ENCODE measurements around the gene HERC3.
"Not testable (repeated sequence)": the region's sequence is repeated elsewhere in the genome, so short reads cannot be mapped to it uniquely, and the experiment has no call there.

HERC3 gene

DNA sequence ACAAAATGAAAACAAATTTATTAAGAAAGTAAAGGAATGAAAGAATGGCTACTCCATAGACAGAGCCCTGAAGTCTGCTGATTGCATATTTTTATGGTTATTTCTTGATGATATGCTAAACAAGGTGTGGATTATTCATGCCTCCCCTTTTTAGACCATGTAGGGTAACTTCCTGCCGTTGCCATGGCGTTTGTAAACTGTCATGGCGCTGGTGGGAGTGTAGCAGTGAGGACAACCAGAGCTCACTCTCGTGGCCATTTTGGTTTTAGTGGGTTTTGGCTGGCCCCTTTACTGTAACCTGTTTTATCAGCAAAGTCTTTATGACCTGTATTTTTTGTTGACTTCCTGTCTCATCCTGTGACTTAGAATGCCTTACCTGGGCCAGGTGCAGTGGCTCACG lies 17.5 kb downstream of the HERC3 start:
- not testable (repeated sequence) for DNase-seq

- DNase-seq, result no peak
Measured at GRCh38 chr4:88610771-88611170, 18.5 kb downstream of the HERC3 start.

DNA sequence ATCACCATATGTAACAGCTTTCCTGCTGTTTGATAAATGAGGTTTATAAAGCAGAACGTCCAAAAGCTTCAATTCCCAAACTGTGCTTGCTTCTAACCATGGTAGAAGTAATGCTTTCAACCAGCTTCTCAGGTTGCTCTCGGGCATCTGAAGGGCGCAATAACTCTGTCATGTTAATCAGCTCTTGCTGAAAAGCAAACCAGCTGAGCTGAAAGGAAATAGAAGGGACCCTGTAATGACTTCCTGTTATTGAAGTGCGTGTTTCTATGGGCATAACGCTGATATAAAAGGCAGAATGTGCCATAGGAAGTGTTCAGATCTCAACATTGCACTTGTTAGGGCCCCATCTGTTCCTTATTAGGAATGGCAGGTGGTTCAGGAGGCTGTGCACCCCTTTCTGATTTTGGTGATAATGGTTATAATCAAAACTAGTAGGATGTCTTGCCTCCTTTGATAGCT lies 21.2 kb downstream of the HERC3 start:
- DNase-seq, result peak; percentile 32

GRCh38 chr4:88614058-88614457 lies 21.8 kb downstream of the HERC3 start:
- no peak for DNase-seq

GRCh38 chr4:88616275-88617150 lies 24.2 kb downstream of the HERC3 start:
- no peak for DNase-seq

DNA sequence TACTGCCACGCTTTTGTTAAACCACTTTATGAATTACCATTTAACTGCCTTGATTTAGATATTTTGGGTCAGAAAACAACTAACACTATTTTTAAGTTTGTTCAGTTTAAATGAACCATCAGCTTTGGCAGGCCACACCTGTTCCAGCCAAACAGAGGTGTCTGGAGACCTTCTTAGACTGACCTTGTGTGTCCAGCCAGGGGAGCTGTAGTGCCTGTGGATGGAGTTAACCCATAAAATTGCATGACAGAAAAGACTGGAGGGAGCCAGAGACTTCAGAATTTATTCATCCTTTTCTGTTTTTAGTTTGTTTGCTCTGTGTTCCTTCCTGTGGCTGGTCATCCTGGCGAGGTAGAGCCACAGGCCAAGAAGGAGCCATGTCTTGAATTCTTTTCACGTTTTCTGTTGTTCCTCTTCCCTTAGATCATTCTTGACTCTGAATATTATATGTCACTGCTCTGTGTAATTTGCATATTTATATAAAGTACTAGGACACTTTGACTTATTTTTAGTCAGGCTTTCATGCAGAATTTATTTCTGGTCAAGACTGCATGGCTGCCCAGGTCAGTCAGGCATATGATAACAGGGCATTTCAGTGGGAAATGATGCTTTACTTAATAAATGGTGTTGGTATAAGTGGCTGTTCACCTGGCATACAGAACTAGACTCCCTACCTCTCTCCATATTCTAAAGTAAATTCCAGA lies 26.7 kb downstream of the HERC3 start:
- no peak for DNase-seq

GRCh38 chr4:88619971-88620370 lies 27.7 kb downstream of the HERC3 start:
- no peak for DNase-seq

- DNase-seq, result no peak
Measured at GRCh38 chr4:88621763-88622327, 29.6 kb downstream of the HERC3 start.

DNA sequence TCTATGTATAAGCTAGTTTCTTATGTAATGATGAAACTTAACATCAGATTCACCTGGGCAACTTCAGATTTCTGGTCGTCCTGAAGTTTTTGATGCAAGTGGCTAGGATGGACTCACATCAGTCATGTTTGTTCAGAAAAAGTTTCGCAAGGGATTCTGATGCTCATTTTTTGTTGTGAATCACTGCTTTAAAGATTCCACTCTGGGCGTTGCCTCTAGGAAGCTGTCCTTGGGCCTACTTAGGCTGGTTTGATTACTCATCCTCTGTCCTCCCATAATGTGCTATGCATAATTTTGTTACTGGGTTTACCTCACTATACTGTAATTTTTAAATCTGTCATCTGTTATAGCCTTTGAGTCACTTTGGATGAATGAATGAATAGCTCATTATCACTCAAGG lies 30.8 kb downstream of the HERC3 start:
- no peak for DNase-seq

DNA sequence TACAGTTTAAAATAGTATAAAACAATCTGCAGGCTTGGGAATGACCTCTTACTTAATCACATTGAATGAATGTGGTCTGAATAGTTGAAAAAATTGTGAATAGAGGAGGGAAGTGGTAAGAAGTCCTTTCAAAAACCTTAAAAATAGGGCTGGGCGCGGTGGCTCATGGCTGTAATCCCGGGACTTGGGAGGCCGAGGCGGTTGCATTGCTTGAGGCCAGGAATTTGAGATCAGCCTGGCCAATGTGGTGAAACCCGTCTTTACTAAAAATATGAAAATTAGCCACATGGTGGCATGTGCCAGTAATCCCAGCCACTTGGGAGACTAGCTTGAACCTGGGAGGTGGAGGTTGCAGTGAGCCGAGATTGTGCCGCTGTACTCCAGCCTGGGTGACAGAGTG lies 36.5 kb downstream of the HERC3 start:
- no peak for DNase-seq

GRCh38 chr4:88629826-88630225 lies 37.5 kb downstream of the HERC3 start:
- no peak for DNase-seq

DNA sequence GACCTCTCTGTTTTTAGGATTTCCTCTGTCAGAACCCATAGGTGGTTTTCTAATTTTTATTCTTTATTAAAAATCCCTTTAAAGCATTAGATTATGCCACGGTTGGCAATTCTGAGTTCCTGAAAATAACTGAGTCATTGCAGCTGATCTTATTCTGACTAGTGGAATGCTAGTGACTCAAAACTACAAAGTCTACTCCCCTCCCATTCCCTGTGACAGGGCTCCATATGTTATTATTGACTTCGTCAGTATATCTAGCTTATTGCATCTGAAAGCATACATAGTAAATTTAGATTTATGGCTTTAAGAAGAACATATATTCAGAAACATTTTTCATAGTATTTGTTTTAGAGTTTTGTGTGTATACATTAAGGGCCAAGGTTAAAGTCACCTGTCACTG lies 38.5 kb downstream of the HERC3 start:
- no peak for DNase-seq

- DNase-seq, result no peak
Measured at GRCh38 chr4:88643932-88644331, 51.7 kb downstream of the HERC3 start.

DNA sequence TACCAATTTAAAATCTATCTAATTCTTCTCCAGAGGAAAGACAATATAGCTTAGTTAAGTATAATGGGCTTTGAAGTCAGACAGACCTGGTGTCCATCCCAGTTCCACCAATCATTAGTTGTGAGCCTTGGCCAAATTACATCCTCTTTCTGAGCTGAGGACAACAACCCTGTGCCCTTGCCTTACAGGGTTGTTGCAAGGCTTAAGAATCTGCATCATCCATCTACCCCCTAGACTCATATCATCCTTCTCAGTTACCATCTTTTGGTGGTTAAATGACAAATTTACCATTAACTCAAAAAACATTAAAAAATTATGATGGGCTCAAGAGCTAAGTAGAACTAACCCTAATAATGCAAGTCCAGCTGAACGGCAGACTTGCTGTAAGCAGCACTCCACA lies 53.7 kb downstream of the HERC3 start:
- no peak for DNase-seq

GRCh38 chr4:88646528-88647280 lies 54.4 kb downstream of the HERC3 start:
- no peak for DNase-seq

DNA sequence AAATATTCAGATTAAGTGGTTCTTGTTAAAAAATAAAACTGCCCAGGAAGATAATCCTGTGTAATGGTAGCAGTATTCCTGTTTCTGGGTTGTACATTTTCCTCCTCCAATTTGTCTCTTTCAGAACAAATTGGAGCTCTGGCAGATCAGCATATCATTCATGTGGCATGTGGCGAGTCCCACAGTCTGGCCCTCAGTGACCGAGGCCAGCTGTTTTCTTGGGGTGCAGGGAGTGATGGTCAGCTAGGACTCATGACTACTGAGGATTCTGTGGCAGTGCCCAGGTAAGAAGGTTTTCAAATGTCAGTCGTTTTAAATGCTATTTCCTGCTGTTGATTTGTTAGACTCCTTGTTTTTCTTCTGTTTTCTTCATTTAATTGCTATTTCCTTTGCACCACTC lies 57.4 kb downstream of the HERC3 start:
- DNase-seq, result no peak

- DNase-seq, result no peak
Measured at GRCh38 chr4:88653371-88653946, 61.2 kb downstream of the HERC3 start.

- DNase-seq, result no peak
Measured at GRCh38 chr4:88655226-88655625, 62.9 kb downstream of the HERC3 start.

GRCh38 chr4:88659055-88659889 lies 67.0 kb downstream of the HERC3 start:
- DNase-seq, result no peak

GRCh38 chr4:88659890-88660208 lies 67.6 kb downstream of the HERC3 start:
- no peak for DNase-seq

DNA sequence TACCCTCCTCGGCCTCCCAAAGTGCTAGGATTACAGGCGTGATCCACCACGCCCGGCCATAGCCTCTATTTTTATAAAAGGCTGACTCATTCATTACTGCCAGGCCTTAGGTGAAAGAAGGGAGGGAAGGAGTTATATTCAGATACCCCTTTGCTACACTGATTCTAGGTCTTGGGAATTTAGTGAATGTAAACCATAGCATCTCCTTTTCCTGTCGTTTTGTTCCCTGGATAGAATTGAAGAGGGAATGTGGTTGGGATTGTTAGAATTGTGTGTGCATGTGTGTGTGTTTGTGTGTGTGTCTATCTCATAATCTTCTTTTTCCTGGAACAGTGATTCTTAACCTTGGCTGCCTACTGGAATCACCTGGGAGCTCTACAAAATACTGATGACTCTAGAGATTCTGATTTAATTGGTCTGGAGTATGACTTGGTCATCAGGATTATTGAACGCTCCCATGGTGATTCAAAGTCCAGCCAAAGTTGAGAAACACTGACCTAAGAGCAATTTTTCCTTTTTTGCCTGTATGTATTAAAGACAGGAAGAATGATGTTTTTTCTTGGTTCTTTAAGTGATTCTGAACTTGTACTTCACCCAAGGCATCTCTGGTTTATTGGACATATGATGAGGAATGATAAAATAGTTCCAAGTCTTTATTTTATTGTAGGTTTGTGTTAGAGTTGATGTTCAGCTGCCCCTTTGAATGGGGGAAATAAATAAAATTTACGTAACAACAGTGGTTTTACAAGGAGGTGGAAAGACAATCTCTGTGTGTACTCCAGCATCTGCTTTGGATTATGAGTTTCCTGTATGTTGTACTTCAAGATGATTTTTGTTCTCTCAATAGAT lies 68.4 kb downstream of the HERC3 start:
- no peak for DNase-seq
